ENCODE measurements around the gene CIBAR2. TPM values are rescaled to one million over a fixed set of nuclear protein-coding genes. Genes with fewer than 3 reads are reported as not detected.

Gene CIBAR2
- total and polyA plus RNA-seq, 9 of the 15 experiments (the other 6 are each of a cell fraction or from before 2014, with no cell fraction given), result not detected

DNA sequence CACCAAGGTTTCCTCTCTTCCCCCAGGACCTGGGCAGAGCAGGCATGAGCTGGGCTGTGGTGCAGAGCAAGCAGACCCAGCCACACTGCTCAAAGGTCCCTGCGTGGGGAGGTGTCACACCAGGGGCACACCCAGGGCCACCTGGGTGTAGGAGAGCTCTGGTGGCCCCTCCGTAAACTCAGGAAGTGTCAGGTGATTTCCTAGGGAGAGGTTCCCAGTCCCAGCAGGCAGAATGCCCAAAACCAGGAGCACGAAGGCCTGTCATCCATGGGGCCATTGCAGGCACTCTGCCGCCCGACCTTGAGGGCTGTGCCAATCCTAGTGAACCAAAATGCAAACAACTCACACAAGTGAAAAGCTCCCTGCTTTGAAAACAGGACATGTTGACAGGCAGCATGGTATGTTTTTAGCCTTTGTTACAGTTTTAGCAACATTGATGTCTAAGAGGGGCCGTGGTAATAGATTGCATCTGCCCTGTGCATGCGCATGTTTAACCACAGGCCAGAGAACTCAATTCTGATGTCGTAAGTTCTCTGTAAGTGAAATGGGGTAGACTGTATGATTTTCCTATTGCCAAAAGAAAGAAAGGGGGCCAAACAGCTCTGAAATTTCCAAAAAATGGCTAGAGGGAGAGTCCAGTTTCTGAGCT, 21.3 kb downstream of the CIBAR2 start (continued):
- no peak for TF ChIP-seq CHCHD3 (CRISPR knock-in tag; IDR thresholded peaks at IDR 0.05)

GRCh38 chr16:85090181-85090580, 22.1 kb downstream of the CIBAR2 start:
- TF ChIP-seq ZNF217 (CRISPR knock-in tag; IDR thresholded peaks at IDR 0.05), result no peak
- ChIA-PET CTCF (ENCODE audit: low intra/inter-chr PET ratio) (interaction anchor here (0.6 kb wide), 1 partner anchor 165 kb away, joined by 3 read pairs; no protein-coding TSS in a partner anchor), POLR2A (interaction anchor here (0.6 to 1.3 kb wide), 4 partner anchors 10 to 890 kb away, joined by 3 to 8 read pairs (median 4); no protein-coding TSS in a partner anchor)
- Histone ChIP-seq H3K4me3 (no peak overlapping the region), H3K9me3 (replicated peaks; ENCODE audit: control insufficient read depth, insufficient read depth, low read depth, low read length) (no peaks in the 10 kb centered on the region), H3K36me3 (ENCODE audit: control insufficient read depth, insufficient read depth, low read length) (peaks cover 5% of the 10 kb centered on the region; the same call in 1 of the 3 replicates), H3K9ac (ENCODE audit: insufficient read depth in 1 of 2, low read depth in 2 of 2, low read length in 2 of 2) (no peak overlapping the region), H3K9me1 (ENCODE audit: control insufficient read depth, insufficient read depth, low read length) (no peaks in the 10 kb centered on the region), H3K79me2 (ENCODE audit: control insufficient read depth, insufficient read depth, low read length) (no peaks in the 10 kb centered on the region), H2AFZ (ENCODE audit: low read depth, low read length) (no peak overlapping the region), H3K27ac (ENCODE audit: extremely low read depth, low read depth, low read length) (no peak overlapping the region), H4K20me1 (replicated peaks; ENCODE audit: control insufficient read depth, insufficient read depth, low read length) (peaks cover 5% of the 10 kb centered on the region; the same call in 1 of the 2 replicates), H3K4me1 (replicated peaks in 1 of 2; ENCODE audit: control insufficient read depth in 2 of 2, insufficient read depth in 2 of 2, low read length in 2 of 2) (peaks cover 9 to 63% of the 10 kb centered on the region in 2 experiments; a peak in 3 of 5 replicates), H3K27me3 (ENCODE audit: control insufficient read depth in 2 of 2, insufficient read depth in 2 of 2, low read length in 2 of 2) (peaks cover 17 to 25% of the 10 kb centered on the region in 2 experiments; a peak in 4 of 5 replicates), H3K4me2 (ENCODE audit: insufficient read depth, low read length) (no peak overlapping the region)
- no TSS peak for BruUV-seq (replicated peaks)
- in situ Hi-C loops (cut with MboI), result no loop called here
- DNase-seq (ENCODE audit: extremely low read depth in 1 of 4, low spot score in 3 of 4) (no peak), FAIRE-seq (no peak), ATAC-seq (no peak)
- 44% methylated on average over 13 of the region's 13 CpGs for WGBS (ENCODE audit: insufficient coverage, low coverage, missing lambda C conversion rate)
- intact Hi-C loops (cut with micrococcal nuclease), result loop anchor here (5.0 kb wide), 1 partner anchor 33 kb away; no protein-coding TSS in a partner anchor

Data from K562 (cell line).